ENCODE data around the gene XPA.
"Not testable (repeated sequence)": the region's sequence is repeated elsewhere in the genome, so short reads cannot be mapped to it uniquely, and the experiment has no call there.

Gene XPA

DNA sequence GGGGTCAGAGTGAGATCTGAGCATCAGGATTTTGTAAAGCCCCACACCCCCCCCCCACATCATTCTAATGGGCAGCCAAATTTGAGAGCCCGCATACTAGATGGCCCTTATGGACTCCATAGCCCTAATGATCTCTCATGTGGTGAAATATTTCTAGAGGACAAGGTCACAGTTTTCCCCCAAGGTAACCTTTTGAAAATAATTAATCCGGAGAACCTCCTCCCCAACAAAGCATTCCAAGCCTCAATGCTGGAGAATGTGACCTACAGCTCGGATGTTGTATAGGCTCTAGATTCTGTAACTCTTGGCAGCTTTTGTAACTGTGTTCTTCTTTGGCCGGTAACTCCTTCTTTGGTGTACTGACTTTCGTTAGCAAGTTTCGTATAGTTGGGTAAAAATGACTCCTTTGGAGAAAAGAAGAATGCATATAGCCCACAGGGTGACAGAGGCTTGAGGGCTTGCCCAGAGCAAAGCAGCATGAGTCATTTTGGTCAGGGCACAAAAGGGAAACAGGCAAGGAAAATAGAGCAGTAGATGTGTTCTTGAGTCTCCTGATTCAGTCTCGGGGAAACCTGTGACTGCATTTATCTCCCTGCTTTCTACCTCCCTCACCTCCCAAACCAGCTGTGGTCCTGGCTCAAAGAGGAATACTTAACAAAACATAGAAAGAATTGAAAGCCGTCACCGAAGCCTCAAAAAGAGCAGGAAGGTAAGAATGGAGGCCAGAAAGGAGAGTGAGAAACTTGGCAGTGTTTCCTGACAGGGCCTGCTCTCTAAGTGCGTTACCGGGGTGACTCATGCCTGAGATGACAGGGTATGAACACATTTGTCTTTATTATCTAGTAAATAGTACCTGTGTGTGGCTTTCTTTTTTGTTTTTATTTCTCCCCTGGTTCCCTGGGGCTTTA is 6.6 kb upstream of the XPA start:
- no peak for DNase-seq

DNA sequence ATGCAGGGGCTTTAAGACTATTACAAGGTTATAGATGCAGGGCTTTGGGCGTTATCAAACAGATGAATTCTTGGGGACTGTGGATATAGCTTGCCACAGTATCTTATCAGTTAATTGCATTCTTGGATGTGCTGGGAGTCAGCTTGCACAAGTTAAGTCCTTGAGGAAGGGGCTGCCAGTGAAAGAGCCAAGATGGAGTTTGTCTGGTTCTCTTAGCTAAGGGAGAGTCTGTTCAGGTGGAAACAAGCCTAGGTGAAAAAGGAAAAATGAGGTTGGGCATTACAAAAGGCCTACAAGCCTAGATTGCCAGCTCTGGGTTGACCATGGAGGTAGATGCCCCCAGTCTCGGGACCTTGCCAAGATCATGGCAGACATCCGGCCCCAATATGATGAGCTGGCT is 2.7 kb upstream of the XPA start:
- DNase-seq: not testable (repeated sequence)

DNA sequence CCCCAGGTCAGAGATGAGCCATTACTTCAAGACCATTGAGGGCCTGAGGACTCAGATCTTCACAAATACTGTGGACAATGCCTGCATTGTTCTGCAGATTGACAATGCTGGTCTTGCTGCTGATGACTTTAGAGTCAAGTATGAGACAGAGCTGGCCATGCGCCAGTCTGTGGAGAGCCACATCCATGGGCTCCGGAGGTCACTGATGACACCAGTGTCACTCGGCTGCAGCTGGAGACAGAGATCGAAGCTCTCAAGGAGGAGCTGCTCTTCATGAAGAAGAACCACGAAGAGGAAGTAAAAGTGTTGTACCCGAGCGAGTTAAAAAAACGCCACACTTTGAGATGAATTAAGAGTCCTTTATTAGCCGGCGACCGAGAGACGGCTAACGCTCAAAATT is 2.1 kb upstream of the XPA start:
- DNase-seq: not testable (repeated sequence)

DNA sequence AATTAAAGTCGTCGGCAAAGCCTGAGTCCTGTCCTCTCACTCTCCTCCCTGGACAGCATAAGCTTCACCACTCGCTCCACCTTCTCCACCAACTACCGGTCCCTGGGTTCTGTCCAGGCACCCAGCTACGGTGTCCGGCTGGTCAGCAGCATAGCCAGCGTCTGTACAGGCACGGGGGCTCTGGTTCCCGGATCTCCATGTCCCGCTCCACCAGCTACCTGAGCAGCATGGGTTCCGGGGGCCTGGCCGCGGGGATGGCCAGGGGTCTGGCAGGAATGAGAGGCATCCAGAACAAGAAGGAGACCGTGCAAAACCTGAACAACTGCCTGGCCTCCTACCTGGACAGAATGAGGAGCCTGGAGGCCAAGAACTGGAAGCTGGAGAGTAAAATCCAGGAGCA is 1.7 kb upstream of the XPA start:
- DNase-seq: no peak

DNA sequence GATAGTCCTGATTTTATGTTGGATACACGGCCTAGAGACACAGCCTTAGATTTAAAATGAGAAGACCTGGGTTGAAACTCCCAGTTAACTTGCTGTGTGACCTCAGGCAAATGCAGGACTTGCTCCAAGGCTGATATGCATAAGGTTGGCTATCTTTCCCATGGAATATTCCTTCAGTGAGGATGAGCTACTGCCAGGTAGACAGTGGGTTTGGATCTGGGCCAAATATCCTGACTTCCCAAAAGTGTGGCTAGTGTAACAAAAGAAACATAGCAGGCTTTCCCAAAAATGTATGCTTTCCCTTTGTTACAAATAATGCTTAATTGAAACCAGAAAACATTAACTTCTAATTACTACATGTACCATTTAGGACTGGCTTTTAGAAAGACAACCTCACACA is 697 bp upstream of the XPA start:
- DNase-seq: no peak

DNA sequence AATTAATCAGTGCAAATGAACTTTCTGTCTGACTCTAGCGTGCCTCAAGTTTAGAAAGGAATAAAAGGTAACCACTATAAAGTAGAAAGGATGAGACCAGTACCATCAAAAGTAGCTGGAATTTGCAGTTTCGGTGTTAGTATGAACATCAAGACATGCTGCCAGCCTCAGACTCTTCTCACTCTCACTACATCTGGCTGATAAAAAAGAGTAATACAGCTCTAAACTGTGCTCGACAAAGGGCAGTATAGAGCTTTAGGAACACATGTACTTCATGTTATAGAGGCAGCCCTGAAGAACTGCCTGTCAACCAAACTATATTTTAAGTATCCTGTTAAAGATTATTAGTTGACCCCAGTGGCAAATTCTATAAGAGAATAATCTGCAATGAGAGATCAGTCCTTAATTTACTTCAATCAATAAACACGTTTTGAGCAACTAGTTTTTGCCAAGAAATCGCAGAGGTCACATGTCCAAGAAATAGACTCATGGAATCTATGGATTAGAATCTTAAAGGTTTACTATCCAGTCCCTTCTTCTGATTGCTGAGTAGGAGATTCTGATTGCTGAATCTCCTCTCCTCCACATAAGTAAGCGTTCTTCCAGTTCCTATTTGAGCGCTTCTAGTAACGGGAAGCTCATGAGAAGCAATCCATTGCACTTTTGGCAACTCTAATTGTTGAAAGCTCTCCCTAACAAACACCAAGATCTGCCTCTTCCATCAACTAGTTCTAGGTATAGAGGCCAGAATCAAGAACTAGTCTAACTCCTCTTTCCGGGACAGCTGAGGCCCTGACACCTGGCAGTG is 941 bp downstream of the XPA start:
- DNase-seq: no peak

DNA sequence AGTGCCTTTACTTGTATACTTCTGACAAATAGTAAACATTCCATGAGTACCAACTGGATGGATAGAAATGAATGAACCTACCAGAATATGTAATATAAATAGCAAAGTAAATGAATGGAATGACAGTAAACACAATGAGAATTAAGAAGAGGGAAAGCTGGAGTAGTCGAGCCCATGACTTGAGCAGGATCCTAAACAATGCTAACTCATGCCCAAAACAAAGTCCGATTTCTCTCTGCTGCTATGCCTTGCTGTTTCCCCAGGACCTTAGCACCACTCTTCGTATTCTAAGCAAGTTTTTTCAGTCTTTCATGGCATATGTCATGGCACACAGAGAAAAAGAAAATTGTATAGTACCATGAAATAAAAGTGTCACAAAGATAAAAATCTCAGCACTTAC is 1.8 kb downstream of the XPA start:
- DNase-seq: no peak

DNA sequence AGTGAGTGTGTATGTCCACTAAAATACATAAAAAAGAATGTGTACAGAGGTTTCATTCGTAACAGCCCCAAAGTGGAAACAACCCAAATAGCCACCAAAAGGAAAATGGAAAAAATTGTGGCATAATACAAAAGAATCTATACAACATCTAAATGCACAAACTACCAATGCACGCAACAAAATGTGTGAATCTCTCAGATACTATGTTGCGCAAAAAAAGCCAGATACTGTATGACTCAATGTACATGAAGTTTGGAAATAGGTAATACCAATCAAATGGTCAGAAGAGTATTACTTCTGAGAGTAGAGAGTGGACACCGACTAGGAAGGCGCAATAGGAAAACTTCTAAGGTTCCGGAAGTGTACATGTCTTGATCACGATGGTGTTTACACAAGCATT is 2.4 kb downstream of the XPA start:
- DNase-seq: no peak

DNA sequence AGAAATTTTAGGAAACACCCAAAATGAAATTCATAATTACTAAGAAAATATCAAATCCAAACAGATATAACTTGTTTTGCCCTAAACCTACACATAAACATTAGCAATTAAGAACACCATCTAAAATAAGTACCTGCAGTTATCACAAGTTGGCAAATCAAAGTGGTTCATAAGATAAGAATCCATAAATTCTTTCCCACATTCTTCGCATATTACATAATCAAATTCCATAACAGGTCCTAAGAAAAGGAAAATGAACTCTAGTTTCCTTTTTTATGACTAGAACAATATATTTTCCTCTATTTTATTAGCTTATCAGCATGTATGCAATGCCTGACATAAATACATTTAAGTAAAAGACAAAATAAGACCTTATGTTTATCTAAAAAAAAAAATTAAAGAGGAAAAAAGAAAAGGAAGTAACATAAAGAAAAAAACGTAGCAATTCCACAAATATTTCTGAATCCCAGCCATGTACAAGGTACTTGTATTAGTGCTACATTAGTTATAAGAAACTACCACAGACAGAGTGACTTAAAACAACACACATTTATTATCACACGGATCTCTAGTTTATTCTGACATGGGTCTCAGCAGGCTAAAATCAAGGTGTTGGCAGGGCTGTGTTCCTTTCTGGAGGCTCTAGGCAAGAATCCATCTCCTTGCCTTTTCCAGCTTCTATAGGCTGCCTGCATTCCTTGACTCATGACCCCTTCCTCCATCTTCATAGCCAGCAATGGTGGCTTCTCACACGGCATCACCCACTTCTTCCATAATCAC is 7.5 kb downstream of the XPA start:
- no peak for DNase-seq

DNA sequence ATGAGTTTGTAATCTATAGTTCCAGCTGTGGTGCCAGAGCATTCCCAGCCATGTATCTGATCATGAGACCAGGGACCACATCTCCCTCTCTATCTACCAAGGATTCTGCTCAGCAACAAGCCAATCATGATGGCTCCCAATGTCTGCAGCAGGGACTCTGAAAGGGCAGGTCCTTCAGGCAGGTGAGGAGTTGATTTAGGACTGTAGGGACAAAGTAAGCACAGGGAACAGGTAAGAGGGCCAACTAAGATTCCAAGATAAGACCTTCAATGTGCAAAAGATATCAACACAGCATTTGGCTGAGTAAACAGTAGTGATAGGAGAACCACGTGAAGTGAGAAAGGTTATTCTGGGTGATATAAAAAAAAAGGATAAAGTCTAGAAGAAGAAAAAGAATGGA is 8.5 kb downstream of the XPA start:
- DNase-seq: no peak

DNA sequence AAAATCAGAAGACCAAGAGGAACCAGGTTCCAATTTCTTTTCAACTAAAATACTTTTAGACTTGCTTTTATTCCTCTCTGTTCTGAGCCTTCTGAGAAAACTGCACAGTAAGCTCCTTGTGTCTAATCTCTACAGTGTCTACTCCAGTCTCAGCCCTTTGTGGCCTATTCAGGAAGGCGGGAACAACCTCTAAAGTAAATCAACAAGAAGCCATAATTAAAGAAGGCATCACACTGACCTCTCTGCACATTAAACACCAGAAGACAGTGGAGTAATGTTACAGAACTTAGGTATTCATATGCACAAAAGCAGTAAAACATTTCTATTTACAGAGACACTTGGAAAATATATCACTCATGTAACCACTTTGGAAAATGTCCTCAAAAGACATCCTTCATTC is 14.9 kb downstream of the XPA start:
- DNase-seq: no peak

DNA sequence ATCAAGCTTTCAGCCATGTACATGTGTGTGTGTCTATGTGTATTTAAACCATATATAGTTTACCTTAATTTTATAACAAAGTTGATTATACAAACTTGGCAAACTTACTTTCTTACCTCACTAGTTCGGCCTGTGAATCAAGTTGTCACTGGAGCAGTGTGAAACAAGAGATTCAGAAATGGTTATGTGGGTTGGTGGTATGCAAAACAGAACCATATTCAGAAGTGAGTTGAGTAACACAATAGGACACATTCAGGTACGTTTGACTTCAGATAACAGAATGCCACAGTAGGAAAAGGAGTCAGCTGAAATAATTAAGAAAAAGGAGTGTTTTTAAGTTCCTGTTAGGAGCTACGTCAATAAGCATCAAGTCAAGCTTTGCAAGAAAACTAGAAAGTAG is 21.5 kb downstream of the XPA start:
- DNase-seq: no peak

DNA sequence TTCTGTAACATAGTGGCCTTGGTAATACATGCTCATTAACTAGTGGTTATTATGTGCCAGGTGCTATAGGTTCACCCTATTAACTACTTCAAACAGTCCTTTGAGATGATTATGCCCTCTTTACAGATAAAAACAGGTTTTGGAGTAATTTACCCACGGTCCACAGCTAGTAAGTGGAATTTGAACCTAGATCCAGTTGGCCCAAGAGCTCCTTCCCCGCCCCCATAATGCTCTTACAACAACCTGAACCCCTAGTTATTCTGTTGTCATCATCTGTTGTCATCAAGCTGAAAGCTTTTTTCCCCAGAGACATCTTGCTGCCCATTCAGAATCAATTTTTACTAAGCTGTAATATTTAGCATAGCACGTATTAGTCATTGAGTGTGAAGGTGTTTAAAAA is 23.2 kb downstream of the XPA start:
- DNase-seq: no peak

DNA sequence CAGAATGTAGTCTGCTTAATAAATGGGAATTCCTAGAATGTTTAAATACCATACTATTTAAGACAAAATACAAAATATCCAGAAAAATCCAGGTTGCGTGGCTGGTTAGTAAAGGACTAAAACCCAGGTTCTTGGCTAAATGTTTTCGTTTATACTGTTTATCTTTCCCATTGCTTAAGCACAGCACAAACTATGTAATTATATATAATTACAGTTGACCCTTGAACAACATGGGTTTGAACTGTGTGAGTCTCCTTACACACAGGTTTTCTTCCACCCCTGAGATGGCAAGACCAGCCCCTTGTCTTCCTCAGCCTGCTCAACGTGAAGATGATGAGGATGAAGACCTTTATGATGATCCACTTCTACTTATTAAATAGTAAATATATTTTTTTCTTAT is 24.7 kb downstream of the XPA start:
- no peak for DNase-seq

DNA sequence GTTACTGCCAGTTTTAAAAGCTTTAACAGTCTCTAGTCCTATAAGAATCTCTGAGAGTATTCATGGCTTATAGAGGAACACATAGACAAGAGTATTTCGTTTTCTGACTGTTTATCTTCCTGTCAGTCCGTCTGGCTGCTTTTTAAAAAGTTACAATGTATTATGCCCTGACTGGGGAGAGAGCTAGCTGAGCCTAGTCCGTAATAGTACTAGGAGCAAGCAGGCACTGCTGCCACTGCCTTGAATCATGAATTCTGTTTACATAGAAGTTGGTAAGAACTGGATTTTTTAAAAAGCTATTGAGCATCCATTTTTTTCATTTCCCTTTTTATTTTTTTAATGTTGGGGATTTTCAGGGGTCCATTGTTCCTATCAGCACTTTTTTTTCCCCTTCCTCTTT is 26.6 kb downstream of the XPA start:
- no peak for DNase-seq

DNA sequence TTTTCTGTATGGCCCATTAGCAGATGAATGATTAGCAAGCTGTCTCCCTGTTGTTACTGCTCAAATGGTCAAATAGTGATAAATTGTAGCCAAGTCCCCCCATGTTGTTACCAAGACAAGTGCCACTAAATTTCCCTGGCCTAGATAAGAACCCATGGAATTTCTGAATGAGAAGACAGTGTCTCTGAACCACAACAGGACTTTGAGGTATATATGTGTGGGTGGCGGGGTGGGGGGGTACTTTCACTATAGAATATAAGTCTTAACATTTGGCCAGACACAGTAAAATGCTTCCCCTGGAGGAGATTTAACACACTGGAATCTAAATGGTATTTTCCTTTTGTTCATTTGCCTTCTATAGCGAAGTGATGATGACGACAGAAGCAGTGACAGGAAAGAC is 28.7 kb downstream of the XPA start:
- DNase-seq: no peak

DNA sequence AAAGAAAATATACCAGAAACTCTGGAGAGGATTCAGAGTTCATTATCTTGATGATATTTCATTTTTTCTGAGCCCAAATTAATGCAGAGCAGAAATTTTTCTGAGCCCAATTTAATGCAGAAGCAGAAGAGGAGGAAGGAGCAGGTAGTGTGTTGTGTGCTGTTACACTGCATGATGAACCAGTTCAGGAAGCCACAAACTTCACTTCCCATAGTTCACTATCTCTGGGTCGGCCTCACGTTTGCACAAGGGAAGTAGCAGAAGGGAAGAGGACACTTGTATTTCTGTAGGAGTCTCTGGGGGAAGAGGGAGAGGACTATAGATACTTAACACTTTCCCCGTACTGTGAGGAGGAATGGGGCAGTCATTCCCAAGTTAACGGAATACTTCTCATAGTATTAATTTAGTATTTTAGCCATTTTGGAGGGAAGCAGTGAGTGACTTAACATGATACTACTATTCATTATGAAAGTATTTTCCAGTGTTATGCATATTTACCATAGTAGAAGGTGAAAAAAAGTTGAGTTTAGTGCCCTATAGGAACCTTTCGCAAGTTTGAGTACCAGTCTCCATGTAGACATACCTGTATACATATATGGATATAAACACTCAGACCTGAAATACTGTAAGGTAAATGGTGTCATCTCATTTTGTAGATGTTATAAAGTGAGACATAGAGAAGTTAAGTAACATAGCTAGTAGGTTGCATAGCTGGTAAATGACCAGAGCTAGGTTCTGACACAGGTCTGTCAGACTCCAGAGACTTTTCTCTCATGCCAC is 30.0 kb downstream of the XPA start:
- DNase-seq: no peak

DNA sequence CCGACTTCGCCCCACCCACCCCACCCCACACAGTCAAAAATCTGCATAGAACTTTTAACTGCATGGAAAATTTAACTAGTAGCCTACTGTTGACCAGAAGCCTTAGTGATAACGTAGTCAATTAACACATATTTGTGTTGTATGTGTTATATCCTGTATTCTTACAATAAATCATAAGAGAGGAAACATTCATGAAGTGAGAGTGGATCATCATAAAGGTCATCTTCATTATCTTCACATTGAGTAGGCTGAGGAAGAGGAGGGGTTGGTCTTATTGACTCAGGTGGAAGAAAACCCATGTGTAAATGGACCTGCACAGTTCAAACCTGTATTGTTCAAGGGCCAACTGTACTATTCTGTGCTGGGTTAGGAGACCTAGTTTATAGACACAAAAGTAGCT is 31.4 kb downstream of the XPA start:
- no peak for DNase-seq

DNA sequence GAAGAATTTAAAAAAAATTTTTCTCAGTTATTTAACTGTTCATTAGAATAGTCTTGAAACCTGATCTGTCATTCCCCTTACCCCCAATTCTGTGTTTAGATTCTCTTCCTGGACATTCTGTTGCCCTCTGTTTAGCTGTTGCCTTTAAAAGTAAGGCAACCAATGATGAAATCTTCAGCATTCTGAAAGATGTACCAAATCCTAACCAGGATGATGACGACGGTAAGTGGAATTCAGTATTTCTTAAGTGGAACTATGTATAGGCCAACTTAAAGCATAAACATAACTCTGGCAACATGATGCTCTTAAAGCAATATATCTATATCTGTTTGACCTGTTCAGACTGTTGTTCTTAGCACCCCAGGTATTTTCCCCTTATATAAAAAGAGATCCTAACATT is 36.3 kb downstream of the XPA start:
- no peak for DNase-seq

DNA sequence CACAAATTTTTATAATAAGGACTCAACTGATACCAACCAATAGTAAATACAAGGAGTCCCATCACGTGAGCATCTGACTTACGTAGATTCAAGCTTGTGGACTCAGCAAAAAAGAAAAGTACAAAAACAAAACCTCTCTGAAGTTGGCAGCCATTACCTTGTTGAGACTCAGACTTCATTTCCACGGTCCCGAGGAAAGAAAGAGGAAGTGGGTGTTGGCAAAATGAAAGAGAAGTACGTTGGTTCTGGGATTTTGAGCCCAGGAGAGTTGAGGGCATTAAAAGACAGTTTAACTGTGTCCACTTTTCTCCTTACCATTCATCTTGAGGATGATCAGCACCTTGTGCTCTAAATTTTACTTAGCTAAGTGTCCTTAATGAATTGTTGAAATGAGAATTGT is 36.8 kb downstream of the XPA start:
- DNase-seq: no peak

DNA sequence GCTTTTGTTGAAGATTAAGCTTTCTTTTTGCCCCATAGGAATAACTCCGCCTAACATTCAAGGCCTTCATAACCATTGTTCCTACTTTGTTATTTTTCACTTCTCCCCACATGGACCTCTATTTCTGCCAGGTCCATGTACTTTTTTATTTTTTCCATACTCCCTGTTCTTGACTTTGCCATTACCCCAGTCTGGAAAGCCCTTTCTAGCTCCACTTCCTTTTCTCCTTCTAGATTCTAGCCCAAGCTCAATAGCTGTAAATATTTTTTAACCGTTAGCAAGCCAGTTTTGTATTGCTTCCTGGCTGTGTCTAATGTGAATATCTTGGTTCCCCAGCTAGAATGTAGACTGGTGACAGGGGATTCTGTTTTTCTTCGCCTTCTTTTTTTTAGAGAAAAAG is 37.4 kb downstream of the XPA start:
- no peak for DNase-seq

DNA sequence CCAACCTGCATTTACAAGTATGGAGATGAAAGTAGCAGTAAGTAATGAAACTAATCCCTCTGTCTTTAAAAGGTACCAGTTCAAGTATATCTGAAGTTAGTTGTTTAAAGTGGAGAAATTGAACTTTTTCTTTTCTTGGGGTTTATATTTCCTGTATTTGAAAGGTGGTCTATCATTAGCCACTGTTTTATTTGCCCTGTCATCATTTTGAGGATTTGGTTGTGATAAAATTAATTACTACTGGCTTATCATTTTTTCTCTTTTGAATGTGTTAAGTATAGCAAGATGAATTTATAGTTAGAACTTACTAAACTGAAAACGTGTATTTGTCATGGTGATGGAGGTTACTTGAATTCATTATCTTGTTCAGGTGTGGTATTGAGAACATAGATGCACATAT is 38.4 kb downstream of the XPA start:
- DNase-seq: no peak

DNA sequence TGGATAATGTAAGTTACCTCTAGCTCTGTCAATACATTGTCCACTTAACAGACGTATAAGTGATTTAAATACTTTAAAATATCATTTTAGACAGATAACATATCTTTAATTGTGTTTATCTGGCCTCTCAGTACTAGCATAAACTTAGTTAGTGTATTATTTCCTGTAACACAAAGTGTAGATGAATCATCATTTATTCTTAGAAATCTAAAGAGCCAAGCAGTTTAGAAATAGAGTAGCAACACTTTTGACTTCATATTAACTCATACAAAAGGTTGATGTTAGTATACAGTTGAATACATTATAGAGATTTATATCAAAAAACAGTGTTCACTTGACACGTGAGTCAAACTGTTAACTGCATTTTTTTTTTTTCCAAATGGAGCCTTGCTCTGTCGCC is 45.5 kb downstream of the XPA start:
- DNase-seq: no peak

All from 8988T (cell line).